UCSD-AML1 (cell line): Measurements from ENCODE around the gene FNDC8.
"Not testable (repeated sequence)": the region's sequence is repeated elsewhere in the genome, so short reads cannot be mapped to it uniquely, and the experiment has no call there.

Experiments used
- DNase-seq: peaks from one replicate; lab custom pipeline; 2025; ENCODE audit not compliant: unreplicated experiment; lab: John Stamatoyannopoulos, UW

Gene FNDC8

DNA sequence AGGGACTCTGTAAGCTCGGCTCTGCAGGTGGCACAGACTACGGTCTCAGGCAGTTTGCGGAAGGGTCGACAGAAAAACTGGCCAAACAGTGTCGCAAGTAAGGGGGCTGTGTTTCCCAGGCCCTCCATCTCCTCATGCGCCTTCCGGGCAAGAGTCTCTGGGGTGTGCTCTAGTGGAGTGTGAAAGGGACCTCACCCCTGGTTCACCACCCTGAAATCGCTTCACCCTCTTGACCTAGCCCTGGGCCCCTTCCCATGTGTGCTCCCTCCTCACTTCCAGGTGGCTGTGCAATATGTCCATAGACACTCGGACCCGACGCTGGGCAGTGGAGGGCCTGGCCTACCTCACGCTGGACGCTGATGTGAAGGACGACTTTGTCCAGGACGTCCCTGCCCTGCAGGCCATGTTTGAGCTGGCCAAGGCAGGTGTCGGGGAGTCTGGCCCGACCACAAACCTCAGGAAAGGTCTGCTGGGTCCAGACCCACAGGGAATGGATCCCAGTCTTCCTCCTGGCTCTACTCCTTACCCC lies 48.5 kb downstream of the FNDC8 start:
- DNase-seq: no peak

DNA sequence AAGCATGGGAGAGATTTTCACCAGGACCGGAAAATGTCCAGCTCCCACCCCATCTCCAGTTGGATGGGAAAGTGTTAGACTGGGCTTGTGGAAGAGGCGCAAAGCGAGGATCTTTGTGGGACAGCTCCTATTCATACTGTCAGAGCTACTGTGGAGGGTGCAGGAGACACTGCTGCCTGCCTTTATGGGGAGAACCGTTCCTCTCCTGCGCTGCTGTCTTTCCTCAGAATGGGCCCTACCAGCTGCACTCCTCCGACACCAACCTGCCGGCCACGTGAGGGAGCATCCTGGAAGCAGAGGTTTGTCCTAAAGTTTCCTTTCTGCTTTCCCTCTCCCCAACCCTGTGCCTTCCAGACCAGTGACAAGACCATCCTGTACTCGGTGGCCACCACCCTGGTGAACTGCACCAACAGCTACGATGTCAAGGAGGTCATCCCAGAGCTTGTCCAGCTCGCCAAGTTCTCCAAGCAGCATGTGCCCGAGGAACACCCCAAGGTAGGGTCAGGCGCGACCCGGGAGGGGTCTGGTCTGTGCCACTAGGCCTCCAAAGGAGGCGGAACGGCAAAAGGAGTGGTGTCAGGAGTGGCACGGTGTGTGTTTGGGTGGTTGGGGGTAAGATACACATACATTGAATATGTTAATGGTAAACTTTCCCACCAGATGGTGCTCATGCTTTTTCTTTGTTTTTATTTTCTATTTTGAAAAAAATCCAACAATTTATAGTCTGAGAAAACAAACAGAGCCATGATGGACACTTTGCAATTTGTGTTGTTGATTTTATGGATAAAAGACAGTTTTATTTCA lies 49.8 kb downstream of the FNDC8 start:
- no peak for DNase-seq

DNA sequence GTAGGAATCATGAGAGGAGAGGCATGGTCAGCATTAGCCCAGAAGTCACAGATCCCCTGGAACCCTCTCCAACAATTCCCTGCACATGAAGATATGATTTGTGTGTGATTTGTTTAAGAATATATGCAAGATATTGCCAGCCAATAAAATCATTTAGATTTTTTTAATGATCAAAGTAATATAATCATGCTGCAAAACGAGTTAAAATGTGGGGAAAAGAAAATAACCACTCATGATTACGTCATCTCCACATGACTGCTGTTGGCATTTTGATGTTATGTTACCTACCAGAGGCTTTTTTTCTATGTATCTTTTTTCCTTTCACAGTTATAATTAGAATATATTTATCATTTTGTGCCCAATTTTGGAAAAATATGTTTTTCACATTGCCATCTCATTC lies 50.4 kb downstream of the FNDC8 start:
- no peak for DNase-seq

DNA sequence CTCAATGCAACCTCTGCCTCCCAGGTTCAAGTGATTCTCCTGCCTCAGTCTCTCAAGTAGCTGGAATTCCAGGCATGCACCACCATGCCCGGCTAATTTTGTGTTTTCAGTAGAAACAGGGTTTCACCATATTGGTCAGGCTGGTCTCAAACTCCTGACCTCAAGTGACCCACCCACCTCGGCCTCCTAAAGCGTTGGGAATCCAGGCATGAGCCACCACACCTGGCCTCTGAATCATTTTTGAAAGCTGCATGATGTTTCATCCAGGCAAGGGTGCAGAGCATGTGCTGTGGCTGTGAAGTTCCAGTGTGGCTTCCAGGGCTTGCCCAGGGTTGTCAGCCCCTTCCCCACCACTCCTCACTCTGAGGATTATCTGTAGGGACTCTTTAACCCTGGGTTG lies 50.9 kb downstream of the FNDC8 start:
- DNase-seq: not testable (repeated sequence)

DNA sequence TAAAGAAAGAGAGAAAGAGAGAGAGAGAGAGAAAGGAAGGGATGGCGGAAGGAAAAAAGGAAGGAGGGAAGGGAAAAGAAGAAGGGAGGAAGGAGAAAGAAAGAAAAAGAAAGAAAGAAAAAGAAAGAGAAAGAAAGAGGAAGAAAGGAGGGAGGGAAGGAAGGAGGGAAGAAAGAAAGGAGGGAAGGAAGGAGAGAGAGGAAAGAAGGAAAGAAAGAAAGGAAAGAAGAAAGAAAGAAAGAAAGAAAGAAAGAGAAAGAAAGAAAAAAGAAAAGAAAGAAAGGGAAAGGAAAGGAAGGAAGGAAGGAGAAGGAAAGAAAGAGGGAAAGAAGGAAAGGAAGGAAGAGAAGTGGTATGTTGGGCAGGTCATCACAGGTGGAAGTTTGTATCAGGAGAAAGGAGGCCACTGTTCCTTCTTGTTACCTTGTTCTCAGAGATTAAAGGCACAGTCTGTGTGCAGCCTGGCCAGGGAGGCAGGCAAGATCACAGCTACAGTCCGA lies 53.5 kb downstream of the FNDC8 start:
- DNase-seq: no peak

DNA sequence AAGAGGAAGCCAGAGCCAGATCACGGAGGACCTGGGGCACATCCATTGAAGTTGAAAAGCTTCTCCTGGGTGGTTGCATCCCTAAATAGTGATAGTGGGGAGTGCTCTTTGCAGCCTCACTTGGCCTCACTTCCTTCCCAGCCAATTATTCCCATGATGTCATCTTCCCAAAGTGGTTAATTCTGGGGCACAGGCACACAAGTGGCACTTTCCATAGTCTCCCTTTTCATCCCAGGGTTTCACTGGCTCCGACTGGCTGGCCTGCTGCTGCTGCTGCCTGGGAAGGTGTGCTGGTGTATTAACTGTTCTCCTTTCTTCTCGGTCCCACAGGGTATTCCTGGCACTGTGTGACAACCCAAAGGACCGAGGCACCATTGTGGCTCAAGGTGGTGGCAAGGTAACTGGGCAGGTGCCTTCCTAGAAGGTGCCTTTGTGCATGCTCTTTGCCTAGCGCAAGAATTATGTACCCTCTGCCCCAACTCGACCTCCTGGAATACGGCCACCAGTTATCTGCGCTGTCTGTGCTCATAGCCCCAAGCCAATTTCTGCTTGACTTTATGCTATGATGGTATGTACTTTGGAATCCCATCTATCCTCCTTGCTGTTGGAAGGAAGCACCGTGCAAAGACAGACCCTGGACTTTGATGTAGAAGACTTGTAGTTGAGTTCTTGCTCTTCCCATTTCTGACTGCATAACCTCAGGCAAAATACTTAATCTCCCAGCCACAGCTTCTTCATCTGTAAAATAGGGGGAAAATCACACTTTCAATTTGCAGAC lies 54.4 kb downstream of the FNDC8 start:
- DNase-seq: no peak

DNA sequence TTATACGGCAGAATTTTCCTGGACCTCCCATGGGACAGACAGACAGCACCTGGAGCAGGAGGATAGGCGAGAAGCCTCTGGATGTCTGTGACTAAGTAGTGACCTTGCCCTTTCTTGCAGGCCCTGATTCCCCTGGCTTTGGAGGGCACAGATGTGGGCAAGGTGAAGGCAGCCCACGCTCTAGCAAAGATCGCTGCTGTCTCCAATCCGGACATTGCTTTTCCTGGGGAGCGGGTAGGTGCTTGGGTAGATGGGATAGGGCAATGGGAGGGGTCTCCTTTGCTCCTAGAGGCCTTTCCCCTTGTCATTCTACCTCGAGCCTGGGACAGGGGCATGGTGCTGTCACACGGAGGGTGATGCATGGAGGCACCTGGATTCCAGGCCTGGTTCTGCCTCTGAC lies 55.5 kb downstream of the FNDC8 start:
- no peak for DNase-seq

DNA sequence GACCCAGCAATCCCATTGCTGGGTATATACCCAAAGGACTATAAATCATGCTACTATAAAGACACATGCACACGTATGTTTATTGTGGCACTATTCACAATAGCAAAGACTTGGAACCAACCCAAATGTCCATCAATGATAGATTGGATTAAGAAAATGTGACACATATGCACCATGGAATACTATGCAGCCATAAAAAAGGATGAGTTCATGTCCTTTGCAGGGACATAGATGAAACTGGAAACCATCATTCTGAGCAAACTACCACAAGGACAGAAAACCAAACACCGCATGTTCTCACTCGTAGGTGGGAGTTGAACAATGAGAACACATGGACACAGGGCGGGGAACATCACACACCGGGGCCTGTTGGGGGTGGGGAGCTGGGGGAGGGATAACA lies 58.0 kb downstream of the FNDC8 start:
- DNase-seq: not testable (repeated sequence)
